Measurements from ENCODE around the gene NMRK1. TPM values are rescaled to one million over a fixed set of nuclear protein-coding genes. Genes with fewer than 3 reads are reported as not detected.

Gene NMRK1
- total and polyA plus RNA-seq, 2 of the 13 experiments (the other 11 are each of a cell fraction or from before 2014, with no cell fraction given): 9.1 to 12.9 TPM

DNA sequence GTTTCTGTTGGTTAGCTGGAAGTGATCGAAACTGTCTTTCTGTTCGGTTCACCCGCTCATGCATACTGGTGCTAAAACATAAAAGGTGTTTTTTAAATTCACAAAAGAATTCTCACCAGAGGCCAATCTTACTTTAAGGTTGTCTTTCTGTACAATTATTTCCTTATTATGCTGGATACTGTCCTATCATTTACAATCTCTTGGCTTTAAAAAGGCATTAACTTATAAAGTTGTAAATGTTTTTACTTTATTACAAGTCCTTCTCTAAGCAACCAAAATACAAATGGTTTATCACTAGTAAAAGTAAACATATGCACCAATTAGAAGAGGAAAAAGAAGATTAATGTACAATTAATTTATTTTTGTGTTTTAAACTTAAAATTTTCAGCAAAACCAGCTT, 70.6 kb downstream of the NMRK1 start (continued):
- TF ChIP-seq ZNF383 (CRISPR knock-in tag; IDR thresholded peaks at IDR 0.05; ENCODE audit: borderline replicate concordance) (no peak), ZNF841 (CRISPR knock-in tag; IDR thresholded peaks at IDR 0.05; ENCODE audit: borderline replicate concordance) (no peak), EP300 (IDR thresholded peaks at IDR 0.05; ENCODE audit: low read depth in 2 of 2, low read length in 2 of 2) (no peak), EP300 (CRISPR knock-in tag; IDR thresholded peaks at IDR 0.05; ENCODE audit: borderline replicate concordance) (no peak), ZNF543 (CRISPR knock-in tag; IDR thresholded peaks at IDR 0.05) (no peak), PHF5A (CRISPR knock-in tag; IDR thresholded peaks at IDR 0.05; ENCODE audit: low read depth, unreplicated experiment) (no peak), XRCC5 (optimal IDR thresholded peaks at IDR 0.05; ENCODE audit: low read length) (no peak), HDAC6 (IDR thresholded peaks at IDR 0.05; ENCODE audit: low read depth, low read length) (no peak)
- TF ChIP-seq, protein P1, sequence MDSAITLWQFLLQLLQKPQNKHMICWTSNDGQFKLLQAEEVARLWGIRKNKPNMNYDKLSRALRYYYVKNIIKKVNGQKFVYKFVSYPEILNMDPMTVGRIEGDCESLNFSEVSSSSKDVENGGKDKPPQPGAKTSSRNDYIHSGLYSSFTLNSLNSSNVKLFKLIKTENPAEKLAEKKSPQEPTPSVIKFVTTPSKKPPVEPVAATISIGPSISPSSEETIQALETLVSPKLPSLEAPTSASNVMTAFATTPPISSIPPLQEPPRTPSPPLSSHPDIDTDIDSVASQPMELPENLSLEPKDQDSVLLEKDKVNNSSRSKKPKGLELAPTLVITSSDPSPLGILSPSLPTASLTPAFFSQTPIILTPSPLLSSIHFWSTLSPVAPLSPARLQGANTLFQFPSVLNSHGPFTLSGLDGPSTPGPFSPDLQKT (CRISPR knock-in tag; IDR thresholded peaks at IDR 0.05; ENCODE audit: borderline replicate concordance): no peak
- TF ChIP-seq, protein P2, sequence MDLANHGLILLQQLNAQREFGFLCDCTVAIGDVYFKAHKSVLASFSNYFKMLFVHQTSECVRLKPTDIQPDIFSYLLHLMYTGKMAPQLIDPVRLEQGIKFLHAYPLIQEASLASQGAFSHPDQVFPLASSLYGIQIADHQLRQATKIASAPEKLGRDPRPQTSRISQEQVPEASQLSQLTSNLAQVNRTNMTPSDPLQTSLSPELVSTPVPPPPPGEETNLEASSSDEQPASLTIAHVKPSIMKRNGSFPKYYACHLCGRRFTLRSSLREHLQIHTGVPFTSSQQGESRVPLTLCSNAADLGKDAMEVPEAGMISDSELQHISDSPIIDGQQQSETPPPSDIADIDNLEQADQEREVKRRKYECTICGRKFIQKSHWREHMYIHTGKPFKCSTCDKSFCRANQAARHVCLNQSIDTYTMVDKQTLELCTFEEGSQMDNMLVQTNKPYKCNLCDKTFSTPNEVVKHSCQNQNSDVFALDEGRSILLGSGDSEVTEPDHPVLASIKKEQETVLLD (CRISPR knock-in tag; IDR thresholded peaks at IDR 0.05; ENCODE audit: low read depth): no peak

DNA sequence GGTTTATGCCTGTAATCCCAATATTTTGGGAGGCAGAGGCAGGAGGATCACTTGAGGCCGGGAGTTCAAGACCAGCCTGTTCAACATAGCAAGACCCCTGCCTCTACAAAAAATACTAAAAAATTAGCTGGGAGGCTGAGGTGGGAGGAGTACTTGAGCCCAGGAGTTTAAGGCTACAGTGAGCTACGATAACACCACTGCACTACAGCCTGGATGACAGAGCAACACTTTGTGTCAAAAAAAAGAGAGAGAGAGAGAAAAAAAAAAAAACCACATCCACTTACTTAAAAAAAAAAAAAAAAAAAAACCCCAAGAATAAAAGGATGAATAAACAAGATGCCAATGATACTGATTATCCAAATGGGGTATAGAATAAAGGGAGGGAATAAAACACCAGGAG, 74.2 kb downstream of the NMRK1 start:
- FAIRE-seq (no peak), DNase-seq (ENCODE audit: low spot score) (no peak), ATAC-seq (no peak)
- in situ Hi-C loops (cut with HindIII; ENCODE audit: extremely low pct_ligation_motif_present, low pct_unique_long_range_greater_than_20kb) (no loop called here), intact Hi-C loops (cut with micrococcal nuclease; ENCODE audit: unreplicated experiment) (no loop called here)
- Histone ChIP-seq H3K27me3 (ENCODE audit: control insufficient read depth in 1 of 2, insufficient read depth in 2 of 2, low read length in 2 of 2) (no peaks in the 10 kb centered on the region), H3K79me2 (ENCODE audit: insufficient read depth, low read length) (peaks cover 7% of the 10 kb centered on the region), H3K4me1 (ENCODE audit: insufficient read depth, low read length) (no peaks in the 10 kb centered on the region), H3K9ac (ENCODE audit: insufficient read depth, low read depth, low read length) (no peak overlapping the region), H3K36me3 (replicated peaks in 1 of 2; ENCODE audit: control insufficient read depth in 1 of 2, insufficient read depth in 2 of 2, low read length in 2 of 2) (peaks cover 0 to 14% of the 10 kb centered on the region in 2 experiments; a peak in 2 of 5 replicates), H3K27ac (ENCODE audit: extremely low read length, insufficient read depth, low read length) (no peak overlapping the region), H2AFZ (ENCODE audit: low read length) (no peak overlapping the region), H3K4me3 (replicated peaks in 1 of 3; ENCODE audit: insufficient read depth in 1 of 3, low read depth in 2 of 3, low read length in 3 of 3) (no peak overlapping the region), H4K20me1 (ENCODE audit: insufficient read depth, low read length) (no peaks in the 10 kb centered on the region), H3K9me3 (ENCODE audit: low read length) (no peaks in the 10 kb centered on the region), H3K4me2 (ENCODE audit: low read depth, low read length) (no peak overlapping the region)
- ChIA-PET POLR2A (no interaction called here), CTCF (ENCODE audit: low intra/inter-chr PET ratio, low total read pairs) (no interaction called here)
- WGBS (ENCODE audit: low lambda C conversion rate): 96% methylated on average over 2 of the region's 2 CpGs
- BruUV-seq (replicated peaks): no TSS peak
- TF ChIP-seq GATAD2A (CRISPR knock-in tag; IDR thresholded peaks at IDR 0.05) (no peak), MYC (CRISPR knock-in tag; IDR thresholded peaks at IDR 0.05; ENCODE audit: borderline replicate concordance) (no peak), NR3C1 (CRISPR knock-in tag; IDR thresholded peaks at IDR 0.05) (no peak), SP2 (CRISPR knock-in tag; IDR thresholded peaks at IDR 0.05) (no peak), RARG (CRISPR knock-in tag; IDR thresholded peaks at IDR 0.05; ENCODE audit: low read depth) (no peak), WIZ (CRISPR knock-in tag; IDR thresholded peaks at IDR 0.05) (no peak), GATA4 (IDR thresholded peaks at IDR 0.05; ENCODE audit: borderline replicate concordance, low read depth) (no peak), IRX3 (CRISPR knock-in tag; IDR thresholded peaks at IDR 0.05; ENCODE audit: borderline replicate concordance, low read depth) (no peak), ZNF160 (CRISPR knock-in tag; IDR thresholded peaks at IDR 0.05) (no peak), ZNF709 (CRISPR knock-in tag; IDR thresholded peaks at IDR 0.05) (no peak), NFIC (IDR thresholded peaks at IDR 0.05; ENCODE audit: low read length) (no peak), KLF13 (CRISPR knock-in tag; IDR thresholded peaks at IDR 0.05) (no peak), RAD21 (CRISPR knock-in tag; IDR thresholded peaks at IDR 0.05) (no peak)
- TF ChIP-seq, protein P3, sequence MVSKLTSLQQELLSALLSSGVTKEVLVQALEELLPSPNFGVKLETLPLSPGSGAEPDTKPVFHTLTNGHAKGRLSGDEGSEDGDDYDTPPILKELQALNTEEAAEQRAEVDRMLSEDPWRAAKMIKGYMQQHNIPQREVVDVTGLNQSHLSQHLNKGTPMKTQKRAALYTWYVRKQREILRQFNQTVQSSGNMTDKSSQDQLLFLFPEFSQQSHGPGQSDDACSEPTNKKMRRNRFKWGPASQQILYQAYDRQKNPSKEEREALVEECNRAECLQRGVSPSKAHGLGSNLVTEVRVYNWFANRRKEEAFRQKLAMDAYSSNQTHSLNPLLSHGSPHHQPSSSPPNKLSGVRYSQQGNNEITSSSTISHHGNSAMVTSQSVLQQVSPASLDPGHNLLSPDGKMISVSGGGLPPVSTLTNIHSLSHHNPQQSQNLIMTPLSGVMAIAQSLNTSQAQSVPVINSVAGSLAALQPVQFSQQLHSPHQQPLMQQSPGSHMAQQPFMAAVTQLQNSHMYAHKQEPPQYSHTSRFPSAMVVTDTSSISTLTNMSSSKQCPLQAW (CRISPR knock-in tag; IDR thresholded peaks at IDR 0.05): no peak

All from HepG2 (cell line).